Stimulated activated CD4-positive, alpha-beta T cell treated with anti-CD3 and anti-CD28 coated beads, Interleukin-4, amount 100 ng/mL, for 48 hours (primary cell): ENCODE data around the gene EMC8.

ENCODE experiments used
- DNase-seq, 2 donors: peaks; one replicate each; pipeline ENCODE4 v3.0.0-alpha.2; 2020; ENCODE audit warnings: low read depth in 2 of 2

EMC8 gene

DNA sequence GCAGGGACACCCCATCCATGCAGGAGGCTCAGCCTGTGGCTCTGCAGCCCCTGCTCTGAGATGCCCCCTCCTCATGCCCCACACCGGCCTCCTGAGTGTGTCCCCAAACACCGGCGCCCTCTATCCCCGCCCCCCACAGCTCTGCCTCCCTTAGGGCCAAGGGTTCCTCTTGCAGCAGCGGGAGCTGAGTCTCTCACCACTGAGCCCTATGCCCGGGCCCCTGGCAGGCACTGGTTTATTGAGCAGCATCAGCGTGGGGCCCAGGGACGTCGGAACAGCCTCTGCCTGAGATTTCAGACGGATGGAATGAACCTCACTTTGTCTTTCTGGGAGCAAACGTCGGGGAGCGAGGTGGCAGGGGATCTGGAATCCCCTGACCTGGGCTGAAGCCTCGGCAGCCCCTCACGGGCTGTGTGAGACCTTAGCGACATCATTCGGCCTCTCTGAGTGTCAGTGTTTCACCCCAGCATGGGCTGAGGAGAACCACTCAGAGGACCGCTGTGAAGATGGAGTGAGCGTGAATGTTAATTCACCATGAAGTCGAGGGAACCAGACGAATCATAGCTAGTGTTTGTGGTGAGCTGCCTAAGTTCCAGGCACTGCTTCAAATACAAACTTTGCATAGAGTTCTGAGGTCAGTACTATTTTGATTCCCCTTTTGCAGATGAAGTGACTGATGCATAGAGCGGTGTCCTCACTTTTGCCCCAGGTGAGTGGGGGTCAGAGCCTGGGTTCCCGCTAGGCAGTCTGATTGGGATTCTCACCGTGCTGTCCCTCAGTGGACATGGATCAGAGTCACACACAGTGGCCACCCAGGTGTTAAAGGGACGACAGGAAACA, 43.2 kb downstream of the EMC8 start:
- DNase-seq: no peak

DNA sequence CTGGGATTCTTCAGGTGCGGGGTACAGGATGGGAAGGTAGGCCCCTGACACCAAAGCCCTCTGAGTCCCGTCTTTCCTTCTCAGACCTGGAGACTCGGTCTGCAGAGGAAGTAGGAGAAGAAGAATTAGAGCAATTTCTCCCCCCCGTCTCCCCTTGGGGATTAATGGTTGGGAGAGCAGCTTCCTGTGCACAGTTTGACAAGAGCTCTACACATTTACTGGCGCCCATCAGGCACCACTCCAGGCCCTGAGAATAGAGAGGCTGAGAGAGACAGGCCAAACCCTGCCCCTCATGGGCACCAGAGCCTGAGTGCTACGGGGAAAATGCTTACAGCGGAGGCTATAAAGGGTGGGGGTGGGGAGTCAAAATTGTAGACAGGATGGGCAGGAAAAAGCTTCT, 44.9 kb downstream of the EMC8 start:
- no peak for DNase-seq

DNA sequence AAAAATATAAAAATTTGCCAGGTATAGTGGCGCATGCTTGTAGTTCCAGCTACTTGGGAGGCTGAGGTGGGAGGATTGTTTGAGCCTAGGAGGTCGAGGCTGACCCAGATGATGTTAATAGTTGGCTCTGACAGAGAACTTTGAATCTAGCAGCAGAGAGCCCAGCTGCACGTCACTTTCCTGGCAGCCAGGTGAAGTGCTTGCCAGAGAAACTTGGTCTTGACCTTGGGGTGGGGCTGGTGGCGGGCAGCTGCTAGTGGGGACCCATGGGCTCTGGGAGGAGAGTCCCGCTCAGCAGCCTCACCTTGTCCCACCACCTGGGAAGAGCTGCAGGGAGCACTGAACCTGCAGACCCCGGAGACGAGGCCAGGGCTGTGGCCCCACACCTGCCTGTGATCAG, 45.4 kb downstream of the EMC8 start:
- DNase-seq: no peak

DNA sequence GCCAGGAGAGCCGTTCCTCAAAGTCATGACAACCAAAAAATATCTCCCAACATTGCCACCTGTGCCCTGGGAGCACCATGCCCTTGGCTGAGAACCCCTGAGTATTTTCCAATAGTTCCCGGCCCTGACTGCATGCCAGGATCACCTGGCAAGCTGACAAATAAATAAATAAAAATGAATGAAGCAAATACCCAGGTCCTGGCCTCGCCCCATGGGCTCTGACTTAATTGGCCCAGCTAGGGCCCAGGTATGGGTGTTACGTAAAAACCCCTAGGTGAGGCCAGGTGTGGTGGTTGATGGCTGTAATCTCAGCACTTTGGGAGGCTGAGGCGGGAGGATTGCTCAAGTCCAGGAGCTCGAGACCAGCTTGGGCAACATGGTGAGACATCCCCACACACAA, 45.8 kb downstream of the EMC8 start:
- DNase-seq: no peak

DNA sequence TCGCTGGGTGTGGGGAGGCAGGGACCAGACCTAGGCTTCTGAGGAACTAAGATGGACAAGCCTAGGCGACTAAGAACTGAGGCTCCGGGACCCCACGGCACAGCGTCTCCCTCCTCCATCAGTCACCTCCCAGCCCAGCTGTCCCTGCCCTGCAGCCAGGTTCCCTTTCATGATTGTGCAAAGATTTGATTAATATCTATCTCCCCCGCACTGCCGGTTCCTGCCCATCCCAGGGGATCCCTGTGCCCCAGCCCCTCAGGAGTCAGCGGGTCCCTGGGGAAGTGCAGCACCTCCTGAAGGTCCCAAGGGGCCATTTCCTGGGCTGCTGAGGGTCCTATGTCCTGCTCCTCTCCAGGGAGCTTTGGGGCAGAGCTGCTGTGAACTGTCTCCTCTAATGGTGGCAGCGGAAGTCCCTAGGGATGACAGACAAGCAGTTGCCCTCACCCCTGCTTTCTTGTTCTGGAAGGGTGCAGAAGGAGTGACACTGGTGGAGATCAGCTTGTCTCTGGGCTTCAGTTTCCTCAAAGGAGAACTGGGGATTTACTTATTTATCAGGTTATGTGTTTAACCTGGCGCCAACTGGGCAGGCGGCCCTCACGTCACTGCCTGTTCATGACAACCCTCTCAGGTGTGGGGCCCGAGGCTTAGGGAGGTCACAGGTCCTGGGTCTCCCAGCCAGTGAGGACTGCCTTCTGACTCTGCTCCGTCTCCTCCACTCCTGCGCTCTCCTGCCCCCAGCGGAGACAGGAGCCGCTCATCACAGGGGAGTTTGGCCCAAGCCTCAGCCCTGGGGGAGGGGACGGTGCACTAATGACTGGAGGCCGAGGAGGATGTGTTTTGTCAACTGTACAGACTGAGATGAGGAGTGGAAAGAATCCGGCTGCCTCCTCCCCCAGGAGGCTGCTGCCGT, 46.6 kb downstream of the EMC8 start:
- no peak for DNase-seq

DNA sequence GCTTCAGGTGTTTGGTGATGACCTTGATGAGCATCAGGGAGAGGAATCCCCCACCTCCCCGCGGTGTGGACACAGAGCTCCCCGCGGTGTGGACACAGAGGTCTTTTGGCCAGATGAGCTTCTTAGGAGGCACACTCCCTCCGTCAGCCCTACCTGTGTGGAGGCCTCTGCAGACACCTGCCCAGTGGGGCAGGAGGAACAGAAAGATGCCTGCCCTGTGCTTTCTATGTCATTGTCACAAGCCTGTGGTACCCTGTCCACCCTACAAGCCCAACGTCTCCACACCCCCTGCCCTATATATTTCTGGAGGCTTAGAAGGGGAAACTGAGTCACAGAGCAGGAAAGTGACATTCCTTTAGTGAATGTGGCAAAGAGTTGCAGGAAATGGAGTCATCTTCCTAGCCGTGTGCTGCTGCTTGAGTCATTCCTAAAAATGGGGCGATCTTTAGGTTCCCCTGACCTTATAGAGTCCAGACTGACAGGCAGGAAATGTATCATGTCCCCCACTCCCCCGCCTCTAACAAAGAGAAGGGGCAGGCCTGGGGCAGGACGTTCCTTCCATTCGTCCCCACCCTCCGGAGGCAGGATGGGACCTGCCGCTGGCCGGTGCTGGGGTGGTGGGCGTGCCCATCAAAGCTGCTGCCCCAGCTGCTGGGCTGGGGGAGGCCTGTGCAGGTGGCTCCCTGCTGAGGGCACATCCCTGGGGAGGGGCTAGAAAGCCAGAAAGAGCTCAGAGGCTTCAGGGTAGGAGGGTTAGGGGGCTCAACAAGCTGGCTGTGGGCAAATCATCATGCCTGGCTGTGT, 47.4 kb downstream of the EMC8 start:
- DNase-seq: no peak

DNA sequence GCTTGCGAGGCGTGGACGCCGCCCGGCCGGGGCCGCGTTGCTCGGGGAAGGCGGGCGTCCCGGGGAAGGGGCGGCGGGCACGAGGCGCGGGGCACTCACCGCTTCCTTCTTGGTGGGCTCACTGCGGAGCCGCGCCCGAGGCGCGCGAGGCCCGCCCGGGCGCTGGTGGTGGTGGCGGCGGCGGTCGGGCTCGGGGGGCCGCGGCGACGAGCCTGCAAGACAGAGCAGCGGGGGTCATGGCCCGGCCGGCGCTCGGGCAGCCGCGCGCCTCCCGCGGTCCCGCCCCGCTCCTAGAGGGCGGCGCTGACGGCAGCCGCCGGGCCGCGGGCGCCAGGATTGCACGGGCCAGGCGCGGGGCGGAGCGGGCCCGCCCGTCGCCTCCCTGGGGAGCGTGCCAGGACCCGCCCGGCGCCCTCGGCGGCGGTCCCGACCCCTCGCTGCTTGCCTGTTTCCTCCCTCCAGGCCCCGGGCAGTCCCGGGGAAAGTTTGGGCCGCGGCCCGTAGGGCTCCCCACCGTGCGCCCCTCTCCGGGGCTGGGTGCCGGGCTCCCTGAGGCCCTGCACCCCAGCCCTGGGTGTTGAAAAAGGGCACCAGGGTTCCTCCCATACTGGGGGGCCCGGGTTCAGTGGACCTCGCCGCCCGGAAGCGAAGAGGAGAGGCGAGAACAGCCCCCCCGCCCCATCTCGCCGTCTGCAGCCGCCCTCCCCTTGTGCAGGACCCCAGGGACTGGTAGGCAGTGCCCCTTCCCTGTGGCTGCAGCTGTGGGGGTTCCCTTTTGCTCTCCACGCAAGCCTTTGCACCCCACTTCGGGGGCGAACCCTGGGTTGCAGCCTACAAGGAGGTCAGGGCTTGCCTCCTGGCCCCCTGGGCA, 48.3 kb downstream of the EMC8 start, which contains the start of gene C16orf74:
TSS of gene C16orf74 (minus strand) at position 270 of the 871 bp plus-strand sequence. CDS start 15,879 bp downstream, outside the sequence.
- no peak for DNase-seq

DNA sequence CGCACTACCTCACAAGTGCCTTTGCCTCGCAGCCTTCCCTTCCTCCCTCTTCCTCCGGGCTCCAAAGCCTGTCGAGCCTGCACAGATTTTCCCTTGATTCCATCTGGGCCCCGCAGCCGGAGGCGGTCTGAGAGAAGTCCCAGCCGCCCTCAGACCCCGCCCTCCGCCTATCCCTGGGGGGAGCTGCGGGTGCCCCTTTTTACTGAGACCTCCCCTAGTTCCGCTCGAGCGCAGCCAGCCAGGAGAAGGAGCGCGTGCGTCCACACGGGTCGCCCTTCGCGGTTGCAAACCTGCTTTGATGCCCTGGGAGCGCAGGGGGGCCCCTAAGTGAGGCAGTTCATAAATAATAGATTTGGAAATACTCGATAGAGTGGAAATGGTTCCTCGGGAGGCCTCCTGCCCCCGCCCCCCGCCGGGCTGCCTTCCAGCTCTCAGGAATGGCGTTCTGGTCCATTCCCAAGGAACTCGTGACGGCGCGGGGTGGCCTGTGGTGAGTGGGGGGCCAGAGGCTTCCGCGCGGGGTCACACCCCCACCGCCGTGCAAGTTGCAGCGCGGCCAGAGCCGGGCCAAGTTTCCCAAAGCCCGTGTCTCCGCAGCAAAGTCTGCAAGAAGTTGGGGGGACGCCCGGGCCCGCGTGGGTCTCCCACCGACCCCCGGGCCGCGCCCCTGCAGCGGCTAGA, 49.1 kb downstream of the EMC8 start:
- no peak for DNase-seq

DNA sequence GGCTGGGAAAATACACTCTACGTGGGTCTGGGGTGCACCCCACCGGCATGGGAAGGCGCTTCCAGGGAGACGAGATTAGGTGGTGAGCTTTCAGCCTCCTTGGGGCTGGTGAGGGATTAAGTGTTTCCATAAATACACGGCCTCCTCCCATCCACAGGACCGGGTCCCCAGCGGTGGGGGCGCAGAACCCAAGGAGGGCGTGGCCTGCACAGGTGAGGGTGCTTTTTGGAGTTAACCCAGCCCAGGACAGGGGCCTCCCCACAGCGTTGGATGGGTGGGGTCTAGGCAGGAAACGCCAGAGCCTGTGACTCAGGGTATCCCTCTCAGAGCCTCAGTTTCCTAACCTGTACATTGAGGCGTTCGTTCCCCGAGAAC, 49.6 kb downstream of the EMC8 start:
- DNase-seq: no peak

DNA sequence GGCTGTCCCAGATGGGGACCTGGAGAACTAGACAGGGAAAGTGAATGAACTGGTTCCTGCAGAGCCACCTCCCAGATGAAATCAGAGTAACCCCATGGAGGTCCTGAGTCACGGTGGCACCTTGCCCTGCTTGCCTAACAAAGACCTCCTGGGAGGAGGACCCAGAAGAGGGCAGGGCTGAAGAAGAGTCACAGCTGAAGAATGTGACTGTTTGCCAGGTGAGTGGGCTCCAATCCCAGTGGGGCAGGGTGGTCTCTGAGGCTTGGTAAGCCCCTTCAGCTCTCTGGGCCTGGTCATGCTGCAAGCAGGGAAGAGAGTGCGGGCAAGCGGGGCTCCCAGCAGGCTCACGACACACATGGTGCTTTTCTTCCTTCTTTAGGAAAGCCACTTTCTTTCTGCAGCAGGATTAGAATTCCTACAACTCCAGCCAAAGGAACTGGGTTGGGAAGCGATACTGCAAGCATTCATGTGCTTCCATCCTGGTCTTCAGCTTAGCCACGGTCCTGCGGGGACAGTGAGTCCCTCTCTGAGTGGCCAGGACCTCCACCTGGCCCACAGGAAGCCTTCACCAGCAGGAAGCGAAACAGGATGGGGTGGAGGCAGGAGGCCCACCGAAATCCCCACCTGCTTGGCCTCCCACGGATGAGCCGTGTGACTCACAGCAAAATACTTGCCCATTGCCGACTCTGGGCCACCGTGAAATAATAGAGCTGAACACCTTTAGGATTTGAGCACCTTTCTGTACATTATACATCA, 52.7 kb downstream of the EMC8 start:
- DNase-seq: no peak

DNA sequence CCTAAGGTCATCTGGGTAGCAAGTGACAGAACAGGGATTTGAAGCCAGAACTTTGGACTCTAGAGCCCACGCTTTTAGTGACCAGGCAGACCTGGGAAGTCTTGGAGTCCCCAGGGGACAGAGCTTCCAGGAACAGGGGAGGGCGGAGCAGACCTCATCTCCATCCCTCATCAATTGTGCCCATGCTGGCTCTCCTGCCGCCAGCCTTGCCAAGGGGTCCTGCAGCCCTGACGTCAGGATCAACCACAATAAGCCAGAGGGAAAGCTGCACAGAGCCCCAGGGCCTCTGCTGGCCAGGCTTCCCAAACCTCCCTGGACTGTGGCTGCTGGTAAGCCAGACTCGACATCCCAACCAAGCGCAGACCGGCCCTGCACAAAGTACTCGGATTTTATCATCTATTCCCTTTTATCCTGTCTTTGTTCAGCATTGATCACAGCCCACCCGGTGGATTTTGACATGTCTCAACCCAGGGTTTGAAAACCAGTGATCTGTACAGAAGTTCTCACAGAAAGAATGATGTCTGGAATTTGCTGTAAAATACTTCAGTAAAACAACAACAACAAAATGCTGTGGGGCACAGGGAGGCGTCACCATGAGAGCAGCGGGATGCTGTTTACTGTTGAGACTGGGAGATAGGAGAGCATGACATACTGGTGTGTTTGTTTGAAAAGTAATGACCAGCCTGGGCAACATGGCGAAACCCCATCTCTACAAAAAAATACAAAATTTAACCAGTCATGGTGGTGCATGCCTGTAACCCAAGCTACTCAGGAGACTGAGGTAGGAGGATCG, 60.2 kb downstream of the EMC8 start:
- no peak for DNase-seq

DNA sequence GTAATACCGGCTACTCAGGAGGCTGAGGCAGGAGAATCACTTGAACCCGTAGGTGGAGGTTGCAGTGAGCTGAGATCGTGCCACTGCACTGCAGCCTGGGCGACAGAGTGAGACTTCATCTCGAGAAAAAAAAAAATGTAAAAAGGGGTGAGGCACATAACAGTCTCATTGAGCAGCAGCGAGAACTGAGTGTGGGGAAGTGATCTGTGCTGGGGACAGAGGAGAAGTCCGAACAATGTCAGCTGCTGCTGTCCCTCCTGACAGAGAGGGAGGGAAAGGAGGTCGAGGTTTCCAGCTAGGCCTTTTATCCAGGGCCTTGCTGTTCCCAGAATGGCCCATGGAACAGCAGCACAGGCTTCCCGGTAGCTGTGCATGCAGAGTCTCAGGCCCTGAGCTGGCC, 62.4 kb downstream of the EMC8 start:
- DNase-seq: no peak

DNA sequence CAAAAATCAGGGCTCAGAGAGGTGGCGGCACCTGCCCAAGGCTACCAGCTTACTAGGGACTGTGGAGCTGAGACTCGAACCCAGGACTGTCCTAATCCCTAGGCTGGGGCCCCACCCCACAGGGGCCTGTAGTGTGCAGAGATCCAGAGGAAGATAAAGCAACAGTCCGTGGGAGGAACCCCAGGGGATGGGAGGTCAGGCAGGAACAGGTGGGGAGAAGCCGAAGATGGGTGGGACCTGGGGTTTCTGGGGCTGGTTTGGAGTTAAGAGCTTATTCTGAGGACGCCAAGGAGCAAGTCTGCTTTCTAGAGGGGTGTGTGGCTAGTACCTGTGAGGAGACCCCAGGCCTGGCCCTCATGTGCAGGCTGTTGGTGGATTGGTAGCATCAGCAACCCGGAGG, 63.4 kb downstream of the EMC8 start:
- DNase-seq: no peak

DNA sequence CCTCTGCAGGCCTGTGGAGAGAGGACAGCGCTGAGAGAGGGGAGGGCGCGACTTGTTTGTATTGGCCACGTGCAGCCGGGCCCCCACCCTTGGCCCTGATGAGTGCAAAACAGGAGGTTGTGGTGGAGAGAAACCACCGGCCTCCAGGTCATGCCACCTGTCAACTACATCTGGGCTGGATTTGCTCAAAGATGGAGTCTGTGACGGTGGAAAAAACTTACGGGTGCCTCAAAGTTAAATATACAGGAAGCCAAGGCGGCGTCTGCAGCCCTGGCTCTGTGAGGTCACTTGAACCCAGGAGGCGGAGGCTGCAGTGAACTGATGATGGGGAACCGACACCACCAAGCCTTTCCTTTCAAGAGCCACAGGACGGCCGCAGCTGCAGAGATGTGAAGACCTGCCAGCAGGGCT, 64.1 kb downstream of the EMC8 start:
- no peak for DNase-seq

DNA sequence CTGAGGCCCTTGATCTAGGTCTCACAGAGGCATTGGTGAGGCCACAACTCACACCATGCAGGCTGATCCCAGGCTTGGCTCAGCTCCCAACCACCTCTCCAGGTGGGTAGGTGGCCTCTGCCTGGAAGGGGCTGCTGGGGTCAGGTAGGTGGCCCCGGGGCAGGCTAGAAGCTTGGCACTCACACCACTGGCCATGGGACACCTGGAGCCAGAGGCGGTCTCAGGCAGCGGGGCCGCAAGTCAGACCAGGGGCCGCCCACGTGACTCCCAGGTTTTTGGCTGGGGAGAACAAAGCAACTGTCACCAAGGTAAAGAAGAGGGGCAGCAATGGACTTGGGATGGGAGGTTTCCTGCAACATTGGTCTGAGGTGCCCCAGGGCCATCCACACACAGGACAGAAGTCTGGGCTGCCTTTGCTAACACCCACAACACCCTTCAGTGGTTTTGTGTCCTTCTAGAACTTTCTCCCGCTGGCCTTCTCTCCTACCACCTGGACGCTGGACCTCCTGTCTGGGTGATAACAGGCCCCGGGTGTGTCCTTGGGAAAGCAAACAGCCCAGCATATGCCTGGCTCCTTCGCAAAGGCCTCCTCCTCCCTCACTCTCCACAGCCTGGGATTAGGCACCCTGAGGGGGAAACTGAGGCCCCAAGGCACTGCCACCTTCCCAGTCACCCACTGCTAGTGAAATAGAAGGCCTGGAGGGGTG, 64.9 kb downstream of the EMC8 start:
- DNase-seq: no peak

DNA sequence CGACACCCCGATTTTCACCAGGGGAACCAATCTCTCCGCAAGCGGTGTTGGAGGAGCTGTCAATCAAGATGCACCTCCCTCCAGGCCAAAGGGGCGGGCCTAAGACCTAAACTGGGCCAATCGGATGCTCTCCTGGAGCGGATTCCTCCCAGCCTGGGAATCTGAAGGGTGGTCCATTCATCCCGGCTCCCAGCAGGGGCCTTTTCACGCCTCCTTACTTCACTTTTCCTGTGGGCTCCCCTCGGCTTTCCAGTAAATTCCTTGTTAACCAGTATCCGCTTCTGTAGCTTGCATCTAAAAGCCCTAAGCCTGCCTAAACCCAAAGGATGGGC, 65.5 kb downstream of the EMC8 start:
- no peak for DNase-seq

DNA sequence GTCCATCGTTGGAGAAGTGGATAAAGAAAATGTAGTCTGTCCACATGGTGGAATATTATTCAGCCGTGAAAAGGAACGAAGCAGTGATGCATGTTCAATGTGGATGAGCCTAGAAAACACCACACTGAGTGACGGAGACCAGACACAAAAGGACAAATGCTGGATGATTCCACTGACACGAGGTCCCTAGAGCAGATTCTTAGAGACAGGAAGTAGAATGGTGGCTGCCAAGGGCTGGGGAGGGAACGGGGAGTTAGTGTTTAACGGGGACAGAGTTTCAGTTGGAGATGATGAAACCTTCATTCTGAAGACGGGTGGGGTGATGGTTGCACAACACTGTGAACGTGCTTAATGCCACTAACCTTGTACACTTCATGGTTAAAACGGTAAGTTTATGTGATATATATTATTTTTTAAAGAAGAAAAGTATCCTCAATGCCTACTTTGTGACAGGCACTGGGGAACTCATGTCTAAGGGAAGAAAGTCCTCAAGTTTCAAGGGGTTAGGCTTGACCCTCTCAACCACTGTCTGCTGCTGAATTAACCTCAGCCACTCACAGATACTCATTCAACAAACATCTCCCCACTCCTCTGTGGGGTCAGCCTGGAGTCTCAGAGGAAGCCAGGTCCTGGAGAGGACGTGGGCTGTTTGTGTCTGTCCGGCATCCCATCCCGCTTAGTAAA, 66.0 kb downstream of the EMC8 start:
- no peak for DNase-seq

DNA sequence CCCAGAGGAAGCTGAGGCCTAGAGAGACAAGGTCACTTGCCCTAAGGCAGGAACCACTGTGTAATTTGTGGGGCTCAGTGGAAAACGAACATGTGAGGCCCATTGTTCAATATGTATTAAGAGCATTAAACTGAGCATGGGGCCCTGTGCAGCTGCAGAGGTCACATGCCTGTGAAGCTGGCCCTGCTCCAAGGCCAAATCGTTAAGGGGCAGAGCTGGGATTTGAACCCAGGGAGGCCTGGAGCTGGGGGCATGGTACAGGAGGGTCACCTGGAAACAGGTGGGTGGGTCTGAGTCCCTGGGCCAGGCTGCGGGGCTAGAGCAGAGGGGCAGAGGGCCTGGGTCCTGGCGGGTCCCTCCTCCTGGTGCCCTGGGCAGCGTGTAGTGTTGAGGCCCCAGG, 68.2 kb downstream of the EMC8 start:
- no peak for DNase-seq
